Subcutaneous abdominal adipose tissue (tissue), 5 donors: ENCODE results near the gene EPB41L2.

Source experiments
- H3K27ac ChIP-seq: one replicate; pipeline ENCODE4 v1.7.0; 2013; ENCODE audit warnings: low read depth, mild to moderate bottlenecking, inconsistent platforms, low read length, moderate library complexity
- H3K27me3 ChIP-seq, 5 donors: one replicate each; pipeline ENCODE4 v1.7.0; 2013; ENCODE audit warnings: low read length in 5 of 5, inconsistent platforms in 1 of 5; ENCODE audit not compliant: control insufficient read depth in 5 of 5, insufficient read depth in 4 of 5
- H3K36me3 ChIP-seq, 5 donors: one replicate each; pipeline ENCODE4 v1.7.0; 2013; ENCODE audit warnings: low read length in 5 of 5; ENCODE audit not compliant: control insufficient read depth in 5 of 5, insufficient read depth in 5 of 5
- H3K4me1 ChIP-seq, 5 donors: one replicate each; pipeline ENCODE4 v1.7.0; 2013; ENCODE audit warnings: low read length in 5 of 5, mild to moderate bottlenecking in 3 of 5, moderate library complexity in 1 of 5; ENCODE audit not compliant: control insufficient read depth in 5 of 5, insufficient read depth in 5 of 5
- H3K4me3 ChIP-seq, 5 donors: one replicate each; pipeline ENCODE4 v1.7.0; 2013; ENCODE audit warnings: low read length in 5 of 5, low read depth in 1 of 5
- H3K9ac ChIP-seq, 5 donors: one replicate each; pipeline ENCODE4 v1.7.0; 2013; ENCODE audit warnings: low read length in 5 of 5, mild to moderate bottlenecking in 4 of 5, moderate library complexity in 3 of 5
- H3K9me3 ChIP-seq, 5 donors: one replicate each; pipeline ENCODE4 v1.7.0; 2013; ENCODE audit warnings: low read length in 5 of 5; ENCODE audit not compliant: control insufficient read depth in 5 of 5
- donor health status: healthy.
- donor health status: healthy.
- donor health status: healthy.
- donor health status: healthy.
- donor health status: healthy.

EPB41L2 gene

DNA sequence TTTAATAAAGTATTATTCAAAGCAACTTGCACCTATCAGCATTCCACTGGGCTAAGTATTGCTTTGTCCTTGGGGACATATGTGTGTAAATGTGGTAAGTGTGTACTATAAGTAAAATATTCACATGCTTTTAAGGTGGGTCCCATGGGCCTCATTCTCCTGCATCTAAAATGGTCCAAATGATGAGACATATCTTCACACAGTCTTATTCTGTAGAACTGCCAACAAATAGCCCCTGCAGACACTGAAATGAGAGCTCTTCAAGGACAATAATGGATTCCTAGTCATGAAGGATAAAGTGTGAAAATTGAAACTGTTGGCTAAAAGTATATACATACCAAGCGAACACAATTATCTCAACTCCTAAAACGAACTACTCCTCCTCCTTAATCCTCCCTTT lies 154.1 kb downstream of the EPB41L2 start:
- Histone ChIP-seq H3K27me3 (no peaks in the 10 kb centered on the region), H3K4me1 (peaks cover 7 to 20% (median 13%) of the 10 kb centered on the region in 5 donors), H3K4me3 (no peak overlapping the region), H3K9me3 (no peaks in the 10 kb centered on the region), H3K27ac (no peak overlapping the region), H3K9ac (no peak overlapping the region), H3K36me3 (no peaks in the 10 kb centered on the region)

DNA sequence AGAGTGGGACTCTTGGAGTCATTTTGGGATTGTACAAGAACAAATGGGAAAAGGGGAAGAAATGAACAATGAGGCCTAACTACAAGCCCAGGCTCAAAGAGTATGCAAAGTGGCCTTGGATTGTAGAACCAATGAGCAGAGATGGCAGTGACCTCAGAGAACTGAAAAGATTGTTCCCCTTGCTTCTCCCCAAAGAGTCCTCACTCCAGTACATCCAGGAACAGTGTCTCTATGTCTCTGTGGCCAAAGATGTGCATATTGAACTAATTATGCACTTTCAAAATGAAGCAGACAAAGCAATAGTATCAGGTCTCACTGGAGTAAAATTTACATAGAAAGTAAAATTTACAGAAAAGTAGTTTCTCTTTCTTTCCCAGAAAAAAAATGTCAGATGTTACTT lies 154.9 kb downstream of the EPB41L2 start:
- H3K27ac ChIP-seq: peak overlapping the region; percentile 33
- H3K9ac ChIP-seq: no peak overlapping the region
- no peaks in the 10 kb centered on the region for H3K27me3 ChIP-seq
- peaks cover 7 to 20% (median 13%) of the 10 kb centered on the region in 5 donors for H3K4me1 ChIP-seq
- no peaks in the 10 kb centered on the region for H3K36me3 ChIP-seq
- H3K9me3 ChIP-seq: no peaks in the 10 kb centered on the region
- H3K4me3 ChIP-seq: no peak overlapping the region

DNA sequence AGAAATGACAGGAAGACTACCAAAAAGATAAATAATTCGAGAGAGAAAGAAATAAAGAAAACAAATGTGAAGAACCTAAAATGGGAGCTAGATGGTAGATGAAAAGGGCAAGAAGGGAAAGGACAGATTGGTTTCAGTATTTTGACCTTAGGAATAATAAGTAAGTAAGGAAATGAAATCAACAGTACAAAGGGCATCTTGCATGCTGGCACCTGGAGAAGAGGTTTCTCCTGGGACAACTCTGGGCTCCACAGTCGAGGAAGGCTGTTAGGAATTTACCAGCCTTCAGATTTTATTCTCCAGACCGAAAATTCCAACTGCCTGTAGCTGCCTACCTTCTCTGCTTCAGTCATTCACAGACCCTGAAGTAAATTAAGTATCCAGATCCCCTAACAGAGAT lies 155.4 kb downstream of the EPB41L2 start:
- Histone ChIP-seq H3K4me3 (no peak overlapping the region), H3K27me3 (no peaks in the 10 kb centered on the region), H3K9ac (no peak overlapping the region), H3K27ac (peak overlapping the region; percentile 33), H3K36me3 (no peaks in the 10 kb centered on the region), H3K9me3 (no peaks in the 10 kb centered on the region), H3K4me1 (peaks cover 6 to 20% (median 13%) of the 10 kb centered on the region in 5 donors)

DNA sequence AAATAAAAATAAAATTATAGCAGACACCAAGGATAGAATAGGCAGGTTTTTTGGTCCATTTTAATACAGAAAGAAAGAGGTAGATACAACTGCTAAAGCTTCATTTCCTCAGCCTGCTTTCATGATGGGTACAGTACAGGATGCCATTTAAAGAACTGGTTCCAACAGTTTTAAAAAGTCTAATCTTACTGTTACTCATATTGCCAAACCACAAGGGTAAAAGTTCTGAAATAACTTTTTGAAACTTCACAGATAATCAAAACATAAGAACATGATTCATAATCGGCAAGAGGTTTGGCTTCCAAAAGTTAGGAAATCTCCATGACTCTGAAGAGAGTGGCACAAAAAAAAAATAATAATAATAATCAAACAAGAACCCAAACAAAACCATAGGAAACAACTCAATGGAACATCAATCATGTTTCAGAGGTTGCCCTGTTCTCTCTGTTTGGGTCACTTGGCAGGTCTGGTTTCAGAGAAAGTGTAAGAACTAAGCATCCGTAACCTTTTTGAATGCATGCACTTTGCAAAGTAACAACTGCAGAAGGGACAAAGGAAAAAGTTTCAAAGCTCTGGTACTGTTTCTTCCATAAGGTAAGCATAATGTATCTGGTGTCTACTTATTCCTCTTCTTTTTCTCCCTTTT lies 156.2 kb downstream of the EPB41L2 start:
- Histone ChIP-seq H3K36me3 (peaks cover 0 to 2% (median 0%) of the 10 kb centered on the region in 5 donors), H3K27ac (peak overlapping the region; percentile 33), H3K9me3 (no peaks in the 10 kb centered on the region), H3K4me1 (peaks cover 6 to 20% (median 13%) of the 10 kb centered on the region in 5 donors), H3K27me3 (no peaks in the 10 kb centered on the region), H3K9ac (no peak overlapping the region), H3K4me3 (no peak overlapping the region)

DNA sequence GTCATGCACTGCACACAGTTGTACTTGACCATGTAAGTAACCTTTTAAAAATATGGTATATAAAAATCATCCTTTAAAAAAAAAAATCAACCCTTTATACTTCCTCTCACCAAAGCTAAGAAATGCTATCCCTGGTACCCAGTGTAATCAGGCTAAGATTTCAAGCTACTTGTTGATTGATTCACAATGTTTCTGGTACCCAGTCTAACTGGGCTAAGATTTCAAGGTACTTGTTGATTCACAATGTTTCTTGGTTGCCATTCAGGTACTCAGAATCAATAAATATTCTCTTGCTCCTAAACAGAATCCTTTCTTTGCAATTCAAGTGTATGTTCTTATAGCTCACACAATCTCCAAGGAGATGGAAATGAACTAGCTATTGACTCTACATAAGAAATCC lies 159.4 kb downstream of the EPB41L2 start:
- Histone ChIP-seq H3K27me3 (no peaks in the 10 kb centered on the region), H3K4me3 (no peak overlapping the region), H3K27ac (no peak overlapping the region), H3K36me3 (peaks cover 12 to 17% (median 16%) of the 10 kb centered on the region in 5 donors), H3K9ac (no peak overlapping the region), H3K9me3 (no peaks in the 10 kb centered on the region), H3K4me1 (peaks cover 8 to 26% (median 20%) of the 10 kb centered on the region in 5 donors)

DNA sequence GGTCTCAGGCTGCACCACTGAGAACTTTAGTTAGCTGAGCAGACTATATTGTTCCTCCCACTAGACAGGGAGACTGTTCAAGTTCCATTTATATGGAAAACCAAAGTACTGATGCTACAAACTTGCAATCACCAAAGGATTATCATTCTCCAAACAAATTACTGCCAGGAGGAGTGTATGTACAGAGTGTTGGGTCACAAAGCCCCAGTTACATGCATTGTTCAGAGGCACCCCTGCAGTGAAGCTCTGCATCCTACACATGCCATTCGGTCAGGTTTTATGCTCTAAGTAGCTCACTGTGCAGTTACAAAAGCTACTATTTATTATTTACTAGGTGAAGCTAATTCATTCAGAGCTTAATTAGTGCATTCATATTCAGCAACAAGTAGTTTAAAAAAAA lies 160.0 kb downstream of the EPB41L2 start:
- H3K4me3 ChIP-seq: no peak overlapping the region
- peaks cover 7 to 23% (median 17%) of the 10 kb centered on the region in 5 donors for H3K4me1 ChIP-seq
- H3K9me3 ChIP-seq: no peaks in the 10 kb centered on the region
- H3K27me3 ChIP-seq: no peaks in the 10 kb centered on the region
- peaks cover 12 to 23% (median 20%) of the 10 kb centered on the region in 5 donors for H3K36me3 ChIP-seq
- H3K9ac ChIP-seq: no peak overlapping the region
- no peak overlapping the region for H3K27ac ChIP-seq

DNA sequence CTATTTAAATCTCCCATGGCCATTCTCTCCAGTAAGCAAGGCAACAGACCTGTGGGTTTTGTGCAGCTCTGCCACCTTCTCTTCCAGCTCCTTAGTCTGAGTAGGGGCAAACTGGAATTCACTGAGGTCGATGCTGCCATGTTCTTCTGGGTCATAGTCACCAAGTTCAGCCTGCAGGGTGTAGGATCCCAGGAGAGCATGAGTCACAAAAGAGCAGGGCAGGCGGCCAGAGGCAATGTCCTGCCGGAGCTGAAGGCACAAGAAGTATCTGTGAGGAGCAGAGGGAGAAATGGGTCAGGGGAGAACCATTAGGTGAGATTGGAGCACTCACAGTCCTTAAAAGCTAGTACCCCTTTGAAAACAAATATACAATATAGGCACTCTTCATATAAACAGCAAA lies 162.1 kb downstream of the EPB41L2 start:
- Histone ChIP-seq H3K27ac (peak overlapping the region; percentile 20), H3K9me3 (no peaks in the 10 kb centered on the region), H3K4me1 (peaks cover 4 to 12% (median 9%) of the 10 kb centered on the region in 5 donors), H3K36me3 (peaks cover 19 to 29% (median 24%) of the 10 kb centered on the region in 5 donors), H3K4me3 (no peak overlapping the region), H3K9ac (no peak overlapping the region), H3K27me3 (no peaks in the 10 kb centered on the region)

DNA sequence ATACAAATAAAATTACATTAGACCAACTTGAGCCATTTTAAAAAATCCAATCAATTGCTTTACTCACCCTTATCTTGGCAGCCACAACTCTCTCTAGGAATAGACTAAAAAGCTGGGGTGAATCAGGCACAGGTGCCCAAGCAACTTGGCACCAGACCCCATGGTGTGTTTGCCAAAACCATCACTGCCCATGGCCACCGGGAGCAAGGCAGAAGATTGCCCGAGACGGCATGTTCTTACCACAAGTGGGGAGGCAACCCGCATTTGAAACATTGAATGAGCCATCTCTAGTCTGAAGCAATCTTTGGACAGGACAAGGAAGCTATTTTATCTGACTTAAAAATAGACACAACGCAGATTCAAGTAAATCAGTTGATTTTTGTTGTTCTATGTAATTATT lies 166.8 kb downstream of the EPB41L2 start:
- H3K36me3 ChIP-seq: peaks cover 51 to 58% (median 53%) of the 10 kb centered on the region in 5 donors
- H3K4me1 ChIP-seq: peaks cover 4 to 22% (median 12%) of the 10 kb centered on the region in 5 donors
- no peaks in the 10 kb centered on the region for H3K9me3 ChIP-seq
- H3K27ac ChIP-seq: no peak overlapping the region
- H3K27me3 ChIP-seq: no peaks in the 10 kb centered on the region
- H3K9ac ChIP-seq: no peak overlapping the region
- no peak overlapping the region for H3K4me3 ChIP-seq

DNA sequence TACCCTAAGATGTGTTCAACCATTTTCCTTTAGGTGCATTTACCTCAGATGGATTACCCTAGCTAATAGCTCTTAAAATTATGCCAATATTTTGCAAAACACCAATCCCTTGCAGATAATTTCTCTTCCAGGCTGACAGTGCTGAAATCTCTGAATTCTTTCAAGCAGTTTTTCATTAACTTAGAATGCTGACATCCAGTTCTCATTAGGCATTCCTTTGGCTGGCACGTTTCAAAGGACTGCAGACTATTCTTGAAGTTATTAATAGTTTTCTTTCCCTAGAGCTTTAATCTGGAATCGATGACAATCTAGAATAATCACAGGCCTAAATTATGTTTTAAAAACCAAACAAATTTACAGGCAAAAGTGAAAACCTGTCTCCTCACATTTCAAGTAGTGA lies 167.5 kb downstream of the EPB41L2 start:
- H3K4me3 ChIP-seq: no peak overlapping the region
- peaks cover 46 to 55% (median 51%) of the 10 kb centered on the region in 5 donors for H3K36me3 ChIP-seq
- H3K9ac ChIP-seq: no peak overlapping the region
- H3K27ac ChIP-seq: no peak overlapping the region
- H3K27me3 ChIP-seq: no peaks in the 10 kb centered on the region
- H3K4me1 ChIP-seq: peaks cover 0 to 24% (median 5%) of the 10 kb centered on the region in 5 donors
- H3K9me3 ChIP-seq: no peaks in the 10 kb centered on the region

DNA sequence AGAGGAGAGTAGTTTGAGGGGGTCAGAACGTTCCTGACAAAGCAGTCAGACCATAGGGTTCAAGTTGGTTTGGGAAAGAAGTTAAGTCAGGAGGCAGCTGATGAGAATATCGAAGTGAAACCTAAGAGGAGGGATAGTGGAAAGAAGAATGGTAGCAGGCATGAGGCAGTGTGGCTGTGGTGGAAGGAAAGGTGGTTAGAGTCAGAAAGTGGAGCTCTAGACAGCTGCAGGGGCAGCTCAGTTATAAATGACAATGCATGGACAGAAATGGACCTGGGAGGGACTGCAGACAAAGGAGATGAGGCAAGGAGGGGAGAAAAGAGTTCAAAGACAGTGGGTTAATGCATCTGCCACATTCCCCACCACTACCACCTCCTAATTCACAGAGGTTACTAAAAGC lies 169.3 kb downstream of the EPB41L2 start:
- no peak overlapping the region for H3K4me3 ChIP-seq
- H3K27ac ChIP-seq: no peak overlapping the region
- no peaks in the 10 kb centered on the region for H3K9me3 ChIP-seq
- H3K36me3 ChIP-seq: peaks cover 40 to 54% (median 43%) of the 10 kb centered on the region in 5 donors
- H3K9ac ChIP-seq: no peak overlapping the region
- peaks cover 0 to 23% (median 4%) of the 10 kb centered on the region in 5 donors for H3K4me1 ChIP-seq
- H3K27me3 ChIP-seq: no peaks in the 10 kb centered on the region
